ENCODE results near the gene CAPZA1. TPM values are rescaled to one million over a fixed set of nuclear protein-coding genes. Genes with fewer than 3 reads are reported as not detected.

Gene CAPZA1
- total RNA-seq, 1 donor from 2014 or later = 35.3 TPM

GRCh38 chr1:112674440-112674985, 54.9 kb downstream of the CAPZA1 start, which contains the start of gene MOV10:
Gene MOV10 (plus strand): TSS chr1:112674659. CDS start chr1:112674913, 254 bp downstream.
- peak; percentile 87 for DNase-seq (ENCODE audit: low spot score)
- intact Hi-C loops (cut with DNase I) = loop anchor here (2.0 to 10.0 kb wide), 3 partner anchors 32 to 280 kb away; partner anchors contain the start of genes CTTNBP2NL and RHOC

GRCh38 chr1:112674986-112675727, 55.5 kb downstream of the CAPZA1 start:
- intact Hi-C loops (cut with DNase I) = loop anchor here (2.0 to 10.0 kb wide), 4 partner anchors 32 to 280 kb away; partner anchors contain the start of genes CAPZA1, CTTNBP2NL, RHOC and ST7L
- DNase-seq (ENCODE audit: low spot score) = no peak

- intact Hi-C loops (cut with DNase I) = loop anchor here (2.0 to 10.0 kb wide), 4 partner anchors 31 to 281 kb away; partner anchors contain the start of genes CAPZA1, CTTNBP2NL, RHOC and ST7L
- DNase-seq (ENCODE audit: low spot score) = no peak
Measured at GRCh38 chr1:112675728-112676381, 56.2 kb downstream of the CAPZA1 start.

GRCh38 chr1:112676543-112676942, 56.9 kb downstream of the CAPZA1 start:
- DNase-seq (ENCODE audit: low spot score) = no peak
- intact Hi-C loops (cut with DNase I) = loop anchor here (5.0 to 10.0 kb wide), 2 partner anchors 59 to 282 kb away; partner anchors contain the start of genes CAPZA1, CTTNBP2NL and ST7L

- DNase-seq (ENCODE audit: low spot score) = no peak
- intact Hi-C loops (cut with DNase I) = loop anchor here (5.0 to 10.0 kb wide), 2 partner anchors 60 to 283 kb away; partner anchors contain the start of genes CAPZA1, CTTNBP2NL and ST7L
Measured at GRCh38 chr1:112677501-112677900, 57.9 kb downstream of the CAPZA1 start.

- intact Hi-C loops (cut with DNase I) = loop anchor here (5.0 to 10.0 kb wide), 2 partner anchors 61 to 284 kb away; partner anchors contain the start of genes CAPZA1, CTTNBP2NL and ST7L
- no peak for DNase-seq (ENCODE audit: low spot score)
Measured at GRCh38 chr1:112678605-112679004, 59.0 kb downstream of the CAPZA1 start.

- intact Hi-C loops (cut with DNase I) = no loop called here
- DNase-seq (ENCODE audit: low spot score) = no peak
Measured at GRCh38 chr1:112685913-112686312, 66.3 kb downstream of the CAPZA1 start.

GRCh38 chr1:112686417-112686816, 66.8 kb downstream of the CAPZA1 start:
- intact Hi-C loops (cut with DNase I) = no loop called here
- DNase-seq (ENCODE audit: low spot score) = no peak

GRCh38 chr1:112686835-112687234, 67.2 kb downstream of the CAPZA1 start:
- intact Hi-C loops (cut with DNase I) = no loop called here
- no peak for DNase-seq (ENCODE audit: low spot score)

- no peak for DNase-seq (ENCODE audit: low spot score)
- intact Hi-C loops (cut with DNase I) = no loop called here
Measured at GRCh38 chr1:112687361-112687760, 67.7 kb downstream of the CAPZA1 start.

- intact Hi-C loops (cut with DNase I) = no loop called here
- DNase-seq (ENCODE audit: low spot score) = no peak
Measured at GRCh38 chr1:112687785-112688496, 68.3 kb downstream of the CAPZA1 start.

GRCh38 chr1:112688781-112689193, 69.2 kb downstream of the CAPZA1 start:
- intact Hi-C loops (cut with DNase I) = no loop called here

GRCh38 chr1:112689196-112689841, 69.7 kb downstream of the CAPZA1 start:
- intact Hi-C loops (cut with DNase I) = no loop called here
- DNase-seq (ENCODE audit: low spot score) = no peak

More at GRCh38 chr1:112688781-112689193, 69.2 kb downstream of the CAPZA1 start:
- no peak for DNase-seq (ENCODE audit: low spot score)

GRCh38 chr1:112689842-112690237, 70.2 kb downstream of the CAPZA1 start:
- DNase-seq (ENCODE audit: low spot score) = no peak
- intact Hi-C loops (cut with DNase I) = no loop called here

- DNase-seq (ENCODE audit: low spot score) = no peak
- intact Hi-C loops (cut with DNase I) = no loop called here
Measured at GRCh38 chr1:112692681-112693080, 73.0 kb downstream of the CAPZA1 start.

GRCh38 chr1:112693821-112694220, 74.2 kb downstream of the CAPZA1 start:
- DNase-seq (ENCODE audit: low spot score) = no peak
- intact Hi-C loops (cut with DNase I) = no loop called here

- no peak for DNase-seq (ENCODE audit: low spot score)
- intact Hi-C loops (cut with DNase I) = no loop called here
Measured at GRCh38 chr1:112694363-112694929, 74.8 kb downstream of the CAPZA1 start.

- no peak for DNase-seq (ENCODE audit: low spot score)
- intact Hi-C loops (cut with DNase I) = no loop called here
Measured at GRCh38 chr1:112695276-112695675, 75.6 kb downstream of the CAPZA1 start.
